Sigmoid colon (tissue), 7 donors: ENCODE data around the gene CDKAL1. TPM values are rescaled to one million over a fixed set of nuclear protein-coding genes. Genes with fewer than 3 reads are reported as not detected.
"Not testable (repeated sequence)": the region's sequence is repeated elsewhere in the genome, so short reads cannot be mapped to it uniquely, and the experiment has no call there.

Source experiments
- DNase-seq: peaks from one replicate; pipeline ENCODE4 v3.0.0-alpha.2; 2019
- H3K27ac ChIP-seq, 4 donors: fragments of 200-600 bp; sonication (generic); one replicate each; pipeline ENCODE4 v1.5.1; 2016 to 2019; ENCODE audit warnings: mild to moderate bottlenecking in 1 of 4
- H3K27me3 ChIP-seq, 3 donors: fragments of 200-600 bp; sonication (generic); one replicate each; pipeline ENCODE4 v1.5.1; 2019; ENCODE audit warnings: mild to moderate bottlenecking in 1 of 3
- H3K36me3 ChIP-seq, 4 donors: fragments of 200-600 bp; sonication (generic); one replicate each; pipeline ENCODE4 v1.5.1; 2016 to 2019
- H3K4me1 ChIP-seq, 4 donors: fragments of 200-600 bp; sonication (generic); one replicate each; pipeline ENCODE4 v1.5.1; 2017 to 2019
- H3K4me3 ChIP-seq, 4 donors: fragments of 200-600 bp; sonication (generic); one replicate each; pipeline ENCODE4 v1.5.1; 2017 to 2019; ENCODE audit warnings: mild to moderate bottlenecking in 2 of 4, moderate library complexity in 1 of 4
- H3K9me3 ChIP-seq, 4 donors: fragments of 200-600 bp in 3 of 4; sonication (generic) in 3 of 4; one replicate each; pipeline versions ENCODE4 v1.5.1 to v1.6.1; 2013 to 2019
- EP300 ChIP-seq, 4 donors: sonication (generic); formaldehyde crosslinking; IDR thresholded peaks; one replicate each; pipeline ENCODE4 v1.6.1; 2017; ENCODE audit warnings: antibody characterized with exemption in 4 of 4
- POLR2A ChIP-seq, 2 donors: fragments of 450-650 bp; IDR thresholded peaks; one replicate each; pipeline ENCODE4 v1.6.1; 2016; ENCODE audit warnings: antibody characterized with exemption in 2 of 2, mild to moderate bottlenecking in 2 of 2, moderate library complexity in 2 of 2
- POLR2AphosphoS5 ChIP-seq, 4 donors: sonication (generic); formaldehyde crosslinking; IDR thresholded peaks; one replicate each; pipeline ENCODE4 v1.6.1; 2017; ENCODE audit warnings: antibody characterized with exemption in 4 of 4
- WGBS, 2 donors: extraction: QIAGEN DNeasy Blood & Tissue Kit; methylation state at CpG; one replicate each; pipeline ENCODE4 v1.1.7; 2013; 5-methylcytosine and 5-hydroxymethylcytosine counted together
- intact Hi-C: fragments of 100-400 bp; cut with DNase I; formaldehyde crosslinking; loops from one replicate; pipeline ENCODE4 v1.15.1; 2023
- polyA plus RNA-seq, 3 donors: library from polyadenylated mRNA; stranded (reverse); fragments of 200-250 nt; gene quantifications; one replicate each; pipeline ENCODE4 v1.2.3, GENCODE V29; 2013
- total RNA-seq, 4 donors: library from RNA; depleted of rRNA; stranded (reverse); fragments of >200 nt; gene quantifications; one replicate each; pipeline ENCODE4 v1.1.0, GENCODE V29; 2016
- TF ChIP-seq, protein P1 (sequence below), 4 experiments: fragments of 450-650 bp in 3 of 4; fragments of 200-600 bp in 1 of 4; IDR thresholded peaks; one replicate each; pipeline ENCODE4 v1.5.1; 2016 to 2019; ENCODE audit warnings: antibody characterized with exemption in 4 of 4, mild to moderate bottlenecking in 3 of 4, moderate library complexity in 2 of 4
- donor health status: healthy with polysubstance abuse.
- donor health status: Bipolar disorder and iron deficiency.
- donor health status: healthy.

Gene CDKAL1
- total and polyA plus RNA-seq, 7 donors, result 2.8 to 14.7 (median 11.4) TPM

DNA sequence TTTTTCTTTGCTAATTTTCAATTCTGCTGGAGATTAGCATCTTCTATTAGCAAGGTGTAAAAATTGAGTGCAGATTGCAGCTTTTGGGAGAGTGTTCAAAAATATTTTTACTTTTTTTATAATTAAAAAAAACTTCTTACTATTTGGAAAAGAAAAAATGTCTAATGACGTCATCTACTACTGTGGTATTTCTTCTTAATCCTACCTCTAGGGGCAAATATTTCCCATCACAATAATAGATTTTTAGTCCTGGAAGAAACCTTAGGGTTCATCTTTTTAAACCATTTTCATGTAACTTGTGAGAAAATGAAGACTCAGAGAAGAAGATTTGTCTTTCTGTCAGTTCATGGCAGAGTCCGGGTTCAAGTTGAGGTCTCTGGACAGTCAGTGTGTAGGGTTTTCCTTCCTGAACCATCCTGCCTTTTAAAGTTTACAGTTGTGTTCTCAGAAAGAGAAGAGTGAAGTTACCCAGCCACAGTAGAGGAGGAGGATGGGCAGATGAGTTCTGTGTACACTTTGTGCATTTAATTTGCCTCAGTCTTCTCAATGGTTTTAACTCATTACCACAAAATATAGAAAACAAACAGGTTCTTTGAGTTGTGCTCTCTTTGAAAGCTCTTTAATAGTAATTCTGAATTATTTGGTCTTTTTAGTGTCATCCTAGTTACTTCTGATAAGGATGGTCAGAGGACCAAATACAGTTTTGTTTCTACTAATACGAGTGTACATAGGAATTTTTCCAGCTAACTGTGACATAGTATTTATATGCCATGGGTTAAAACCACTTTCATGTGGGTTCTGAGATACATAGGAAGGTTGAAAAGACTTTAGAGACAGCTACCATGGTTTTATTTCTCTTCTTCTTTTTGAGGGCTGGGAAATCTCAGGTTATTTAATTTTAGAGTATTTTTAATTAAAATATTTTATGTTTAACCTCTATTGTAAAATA is 184.7 kb downstream of the CDKAL1 start:
- H3K9me3 ChIP-seq, result no peaks in the 10 kb centered on the region
- H3K27me3 ChIP-seq, result no peaks in the 10 kb centered on the region
- TF ChIP-seq, protein P1, sequence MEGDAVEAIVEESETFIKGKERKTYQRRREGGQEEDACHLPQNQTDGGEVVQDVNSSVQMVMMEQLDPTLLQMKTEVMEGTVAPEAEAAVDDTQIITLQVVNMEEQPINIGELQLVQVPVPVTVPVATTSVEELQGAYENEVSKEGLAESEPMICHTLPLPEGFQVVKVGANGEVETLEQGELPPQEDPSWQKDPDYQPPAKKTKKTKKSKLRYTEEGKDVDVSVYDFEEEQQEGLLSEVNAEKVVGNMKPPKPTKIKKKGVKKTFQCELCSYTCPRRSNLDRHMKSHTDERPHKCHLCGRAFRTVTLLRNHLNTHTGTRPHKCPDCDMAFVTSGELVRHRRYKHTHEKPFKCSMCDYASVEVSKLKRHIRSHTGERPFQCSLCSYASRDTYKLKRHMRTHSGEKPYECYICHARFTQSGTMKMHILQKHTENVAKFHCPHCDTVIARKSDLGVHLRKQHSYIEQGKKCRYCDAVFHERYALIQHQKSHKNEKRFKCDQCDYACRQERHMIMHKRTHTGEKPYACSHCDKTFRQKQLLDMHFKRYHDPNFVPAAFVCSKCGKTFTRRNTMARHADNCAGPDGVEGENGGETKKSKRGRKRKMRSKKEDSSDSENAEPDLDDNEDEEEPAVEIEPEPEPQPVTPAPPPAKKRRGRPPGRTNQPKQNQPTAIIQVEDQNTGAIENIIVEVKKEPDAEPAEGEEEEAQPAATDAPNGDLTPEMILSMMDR (IDR thresholded peaks at IDR 0.05), result no peak
- H3K36me3 ChIP-seq, result no peaks in the 10 kb centered on the region
- no peak overlapping the region for H3K4me3 ChIP-seq
- no peaks in the 10 kb centered on the region for H3K4me1 ChIP-seq
- no peak overlapping the region for H3K27ac ChIP-seq
- intact Hi-C loops, result no loop called here
- 80 to 90% methylated on average over 3 of the region's 3 CpGs for WGBS, 2 donors
- no peak for DNase-seq

DNA sequence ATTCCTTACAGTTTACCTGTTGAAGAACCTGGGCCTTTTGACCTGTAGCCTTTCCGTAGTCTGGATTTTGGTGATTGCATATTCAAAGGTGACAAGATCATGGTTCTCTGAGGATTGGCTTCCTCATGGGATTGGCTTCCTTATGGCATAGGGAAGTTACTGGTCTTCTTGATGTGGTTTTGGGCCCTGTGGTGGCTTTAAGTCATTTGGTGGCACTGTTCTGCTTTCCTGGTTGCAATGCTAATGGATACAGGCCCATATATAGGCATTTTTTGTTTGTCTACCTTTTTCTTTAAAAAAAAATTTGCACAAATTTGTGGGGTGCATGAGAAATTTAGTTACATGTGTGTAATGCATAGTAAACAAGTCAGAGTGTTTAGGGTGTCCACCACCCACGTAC is 185.7 kb downstream of the CDKAL1 start:
- H3K27ac ChIP-seq, result no peak overlapping the region
- intact Hi-C loops, result no loop called here
- WGBS, 2 donors, result 86 to 93% methylated on average over 2 of the region's 2 CpGs

DNA sequence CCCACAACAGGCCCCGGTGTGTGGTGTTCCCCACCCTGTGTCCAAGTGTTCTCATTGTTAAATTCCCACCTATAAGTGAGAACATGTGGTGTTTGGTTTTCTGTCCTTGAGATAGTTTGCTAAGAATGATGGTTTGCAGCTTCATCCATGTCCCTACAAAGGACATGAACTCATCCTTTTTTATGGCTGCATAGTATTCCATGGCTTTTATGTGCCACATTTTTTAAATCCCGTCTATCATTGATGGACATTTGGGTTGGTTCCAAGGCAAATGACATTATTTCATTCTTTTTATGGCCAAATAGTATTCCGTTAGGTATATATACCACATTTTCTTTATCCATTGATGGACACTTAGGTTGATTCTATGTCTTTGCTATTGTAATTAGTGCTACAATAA is 186.9 kb downstream of the CDKAL1 start:
- H3K27ac ChIP-seq, H3K4me1 ChIP-seq, DNase-seq, H3K27me3 ChIP-seq, H3K9me3 ChIP-seq, intact Hi-C loops, H3K36me3 ChIP-seq, H3K4me3 ChIP-seq: not testable (repeated sequence)
- WGBS, 2 donors, result 65 to 86% methylated on average over 3 of the region's 3 CpGs

More for the DNA sequence above, 185.7 kb downstream of the CDKAL1 start:
- Histone ChIP-seq H3K4me1 (no peaks in the 10 kb centered on the region), H3K9me3 (no peaks in the 10 kb centered on the region), H3K4me3 (no peak overlapping the region), H3K36me3 (no peaks in the 10 kb centered on the region), H3K27me3 (no peaks in the 10 kb centered on the region)
- DNase-seq, result no peak
- no peak for TF ChIP-seq POLR2AphosphoS5 (IDR thresholded peaks at IDR 0.05)
- no peak for TF ChIP-seq EP300 (IDR thresholded peaks at IDR 0.05)
- TF ChIP-seq POLR2A (IDR thresholded peaks at IDR 0.05), result no peak
- TF ChIP-seq, protein P1 (IDR thresholded peaks at IDR 0.05), result no peak

DNA sequence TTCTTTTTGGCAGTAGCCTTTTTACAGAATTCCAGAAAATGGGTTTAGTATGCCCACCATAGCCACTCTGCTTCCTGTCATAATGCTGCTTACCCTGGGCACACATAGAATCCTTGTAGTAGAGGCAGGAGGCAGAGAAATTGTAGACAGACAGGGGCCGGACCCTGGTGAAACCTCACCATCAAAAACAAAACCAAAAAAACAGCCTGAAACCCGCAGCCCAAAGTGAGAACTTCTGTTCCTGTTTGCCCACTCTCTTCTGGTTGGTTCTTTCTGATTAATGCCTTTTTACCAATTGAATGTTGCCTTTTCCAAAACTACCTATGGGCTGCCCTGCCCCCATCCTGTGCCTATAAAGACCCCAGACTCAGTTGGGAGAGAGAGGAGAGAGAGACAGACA is 188.2 kb downstream of the CDKAL1 start:
- no peaks in the 10 kb centered on the region for H3K36me3 ChIP-seq
- no peaks in the 10 kb centered on the region for H3K4me1 ChIP-seq
- WGBS, 2 donors, result 83 to 84% methylated on average over 2 of the region's 2 CpGs
- H3K4me3 ChIP-seq, result no peak overlapping the region
- DNase-seq, result no peak
- H3K27ac ChIP-seq, result no peak overlapping the region
- intact Hi-C loops, result no loop called here
- no peaks in the 10 kb centered on the region for H3K27me3 ChIP-seq
- TF ChIP-seq EP300 (IDR thresholded peaks at IDR 0.05), result no peak
- TF ChIP-seq, protein P1 (IDR thresholded peaks at IDR 0.05), result no peak
- no peak for TF ChIP-seq POLR2A (IDR thresholded peaks at IDR 0.05)
- TF ChIP-seq POLR2AphosphoS5 (IDR thresholded peaks at IDR 0.05), result no peak
- no peaks in the 10 kb centered on the region for H3K9me3 ChIP-seq

DNA sequence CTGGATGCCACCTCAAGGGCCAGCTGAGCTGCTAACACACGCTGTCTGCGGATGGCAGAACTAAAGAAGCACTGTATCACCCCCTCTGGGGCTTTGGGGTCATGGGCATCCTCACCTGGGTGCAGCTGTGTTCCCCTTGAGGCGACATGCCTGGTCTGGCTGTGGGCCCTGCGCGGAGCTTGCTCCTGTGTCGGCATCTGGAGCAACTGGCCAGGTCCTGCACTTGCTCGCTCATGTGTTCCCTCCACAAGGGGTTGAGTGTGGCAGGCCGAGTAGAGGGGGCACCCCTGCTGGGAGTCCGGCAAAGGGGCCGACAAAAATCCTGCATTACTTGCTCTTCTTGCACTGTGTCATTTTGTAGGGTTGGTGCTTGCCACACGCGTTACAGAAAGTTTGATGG is 189.0 kb downstream of the CDKAL1 start:
- intact Hi-C loops, result no loop called here
- no peak overlapping the region for H3K27ac ChIP-seq

More for the DNA sequence above, 189.0 kb downstream of the CDKAL1 start:
- H3K4me1 ChIP-seq, result no peaks in the 10 kb centered on the region
- WGBS, 2 donors, result 98 to 99% methylated on average over 12 of the region's 12 CpGs
- DNase-seq, result no peak
- TF ChIP-seq, protein P1 (IDR thresholded peaks at IDR 0.05), result no peak
- TF ChIP-seq EP300 (IDR thresholded peaks at IDR 0.05) (no peak), POLR2AphosphoS5 (IDR thresholded peaks at IDR 0.05) (no peak), POLR2A (IDR thresholded peaks at IDR 0.05) (no peak)
- no peaks in the 10 kb centered on the region for H3K36me3 ChIP-seq
- H3K4me3 ChIP-seq, result no peak overlapping the region
- no peaks in the 10 kb centered on the region for H3K9me3 ChIP-seq
- H3K27me3 ChIP-seq, result no peaks in the 10 kb centered on the region
